Parathyroid adenoma (tissue), 2 donors: Measurements from ENCODE around the gene YOD1.

Experiments used
- H2AFZ ChIP-seq: fragments of 300-600 bp; sonication (generic); one replicate; pipeline ENCODE4 v1.7.0; 2017; ENCODE audit warnings: antibody characterized with exemption, mild to moderate bottlenecking
- H3K27ac ChIP-seq: fragments of 300-600 bp; sonication (generic); one replicate; pipeline ENCODE4 v1.7.0; 2017
- H3K27me3 ChIP-seq: fragments of 300-600 bp; sonication (generic); one replicate; pipeline ENCODE4 v1.7.0; 2017; ENCODE audit warnings: low read length; ENCODE audit not compliant: control insufficient read depth, insufficient read depth
- H3K36me3 ChIP-seq: fragments of 300-600 bp; sonication (generic); one replicate; pipeline ENCODE4 v1.7.0; 2017; ENCODE audit warnings: low read length; ENCODE audit not compliant: control insufficient read depth, insufficient read depth
- H3K4me1 ChIP-seq: fragments of 300-600 bp; sonication (generic); one replicate; pipeline ENCODE4 v1.7.0; 2017; ENCODE audit warnings: control low read depth
- H3K4me2 ChIP-seq: fragments of 300-600 bp; sonication (generic); one replicate; pipeline ENCODE4 v1.7.0; 2017; ENCODE audit warnings: low read length
- H3K4me3 ChIP-seq: fragments of 300-600 bp; sonication (generic); one replicate; pipeline ENCODE4 v1.7.0; 2017; ENCODE audit warnings: low read depth, low read length
- H3K79me2 ChIP-seq: fragments of 300-600 bp; sonication (generic); one replicate; pipeline ENCODE4 v1.7.0; 2017; ENCODE audit warnings: control low read depth
- H3K9ac ChIP-seq: fragments of 300-600 bp; sonication (generic); one replicate; pipeline ENCODE4 v1.7.0; 2017; ENCODE audit warnings: mild to moderate bottlenecking
- H3K9me3 ChIP-seq: fragments of 300-600 bp; sonication (generic); one replicate; pipeline ENCODE4 v1.7.0; 2017; ENCODE audit warnings: low read length; ENCODE audit not compliant: control insufficient read depth
- TF ChIP-seq, protein P1 (sequence below): fragments of 300-600 bp; sonication (generic); IDR thresholded peaks from one replicate; pipeline ENCODE4 v1.7.0; 2017; ENCODE audit warnings: antibody characterized with exemption, mild to moderate bottlenecking
- donor health status: primary hyperparathyroidism.

YOD1 gene

DNA sequence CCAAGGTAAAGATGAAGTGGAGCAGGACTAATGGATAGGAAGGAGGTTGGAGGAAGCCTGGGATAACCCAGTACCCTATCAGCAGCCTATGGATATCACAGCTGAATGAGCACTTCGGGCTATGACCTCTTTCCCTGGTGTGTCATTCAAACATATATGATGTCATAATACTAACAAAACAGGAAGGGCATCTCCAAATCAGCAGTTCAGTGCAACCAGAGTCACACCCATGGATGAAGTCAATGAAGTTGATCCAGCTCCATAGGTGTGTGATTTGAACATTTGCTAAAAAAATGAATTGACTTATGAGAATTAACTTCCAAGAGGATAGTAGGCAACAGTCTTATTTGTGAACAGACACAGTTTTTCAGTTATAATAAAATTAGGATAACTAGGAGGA lies 16.8 kb downstream of the YOD1 start:
- no peak overlapping the region for H3K4me2 ChIP-seq
- no peak overlapping the region for H3K27ac ChIP-seq
- H3K79me2 ChIP-seq, result no peaks in the 10 kb centered on the region
- H3K9ac ChIP-seq, result no peak overlapping the region
- no peaks in the 10 kb centered on the region for H3K9me3 ChIP-seq
- H3K27me3 ChIP-seq, result no peaks in the 10 kb centered on the region
- no peaks in the 10 kb centered on the region for H3K4me1 ChIP-seq
- no peak overlapping the region for H2AFZ ChIP-seq
- no peak overlapping the region for H3K4me3 ChIP-seq
- no peaks in the 10 kb centered on the region for H3K36me3 ChIP-seq
- TF ChIP-seq, protein P1, sequence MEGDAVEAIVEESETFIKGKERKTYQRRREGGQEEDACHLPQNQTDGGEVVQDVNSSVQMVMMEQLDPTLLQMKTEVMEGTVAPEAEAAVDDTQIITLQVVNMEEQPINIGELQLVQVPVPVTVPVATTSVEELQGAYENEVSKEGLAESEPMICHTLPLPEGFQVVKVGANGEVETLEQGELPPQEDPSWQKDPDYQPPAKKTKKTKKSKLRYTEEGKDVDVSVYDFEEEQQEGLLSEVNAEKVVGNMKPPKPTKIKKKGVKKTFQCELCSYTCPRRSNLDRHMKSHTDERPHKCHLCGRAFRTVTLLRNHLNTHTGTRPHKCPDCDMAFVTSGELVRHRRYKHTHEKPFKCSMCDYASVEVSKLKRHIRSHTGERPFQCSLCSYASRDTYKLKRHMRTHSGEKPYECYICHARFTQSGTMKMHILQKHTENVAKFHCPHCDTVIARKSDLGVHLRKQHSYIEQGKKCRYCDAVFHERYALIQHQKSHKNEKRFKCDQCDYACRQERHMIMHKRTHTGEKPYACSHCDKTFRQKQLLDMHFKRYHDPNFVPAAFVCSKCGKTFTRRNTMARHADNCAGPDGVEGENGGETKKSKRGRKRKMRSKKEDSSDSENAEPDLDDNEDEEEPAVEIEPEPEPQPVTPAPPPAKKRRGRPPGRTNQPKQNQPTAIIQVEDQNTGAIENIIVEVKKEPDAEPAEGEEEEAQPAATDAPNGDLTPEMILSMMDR, result no peak

DNA sequence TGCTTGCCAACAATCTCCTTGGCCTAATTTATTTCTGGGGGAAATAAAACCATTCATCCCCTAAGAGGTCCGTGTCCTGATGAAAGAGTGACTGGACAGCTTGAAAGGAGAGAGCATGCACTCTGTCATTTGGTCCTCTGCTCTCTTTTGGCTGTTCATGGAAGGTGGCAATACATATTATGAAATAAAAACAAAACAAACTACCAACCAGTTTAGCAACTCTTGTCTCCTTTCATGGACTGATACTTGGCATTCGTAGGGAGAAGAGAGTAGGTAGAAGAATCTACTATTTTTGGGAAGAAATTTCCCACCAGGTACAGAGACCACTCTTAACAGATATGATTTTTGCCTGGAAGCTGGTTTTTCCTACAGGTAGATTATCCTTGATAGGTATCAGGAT lies 17.7 kb downstream of the YOD1 start:
- Histone ChIP-seq H3K4me2 (no peak overlapping the region), H3K4me3 (no peak overlapping the region), H3K27me3 (no peaks in the 10 kb centered on the region), H3K9me3 (no peaks in the 10 kb centered on the region), H3K9ac (no peak overlapping the region), H3K4me1 (no peaks in the 10 kb centered on the region), H2AFZ (no peak overlapping the region), H3K27ac (no peak overlapping the region), H3K36me3 (no peaks in the 10 kb centered on the region), H3K79me2 (no peaks in the 10 kb centered on the region)
- TF ChIP-seq, protein P1, result no peak

DNA sequence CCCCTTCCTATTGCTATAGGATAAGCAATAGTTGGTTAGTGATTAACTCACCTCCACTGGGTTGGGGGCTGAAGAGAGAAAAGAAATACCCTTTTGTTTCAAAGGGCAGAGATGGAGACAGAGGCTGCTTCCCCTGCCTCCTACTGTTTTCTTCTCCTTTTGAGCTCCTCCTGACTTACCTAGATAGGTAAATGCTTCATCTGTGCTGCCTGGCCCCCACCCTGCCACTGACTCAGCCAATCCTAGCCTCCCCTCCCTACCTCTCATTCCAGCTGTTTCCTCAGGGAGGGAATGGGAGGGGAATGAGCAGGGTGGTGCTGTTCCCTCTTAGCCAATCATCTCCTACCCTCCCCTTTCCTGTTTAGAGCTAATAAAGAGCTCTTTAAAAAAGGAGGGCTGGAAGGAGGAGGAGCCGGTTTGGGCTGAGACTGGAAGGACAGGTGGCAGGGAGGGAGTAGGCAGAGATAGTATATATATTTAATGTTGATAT lies 18.4 kb downstream of the YOD1 start, which contains the start of gene C1orf116:
Gene C1orf116 (minus strand): TSS at position 229 of the 490 bp plus-strand sequence. CDS start 5,158 bp downstream, outside the sequence.
- Histone ChIP-seq H2AFZ (no peak within 1 kb of the TSS), H3K4me2 (no peak within 1 kb of the TSS), H3K27ac (no peak within 1 kb of the TSS), H3K4me1 (no peaks in the 10 kb centered on the region), H3K9ac (no peak within 1 kb of the TSS), H3K36me3 (no peaks in the 10 kb centered on the region), H3K27me3 (no peaks in the 10 kb centered on the region), H3K79me2 (no peaks in the 10 kb centered on the region), H3K9me3 (no peaks in the 10 kb centered on the region), H3K4me3 (no peak within 1 kb of the TSS)
- TF ChIP-seq, protein P1, result no peak

DNA sequence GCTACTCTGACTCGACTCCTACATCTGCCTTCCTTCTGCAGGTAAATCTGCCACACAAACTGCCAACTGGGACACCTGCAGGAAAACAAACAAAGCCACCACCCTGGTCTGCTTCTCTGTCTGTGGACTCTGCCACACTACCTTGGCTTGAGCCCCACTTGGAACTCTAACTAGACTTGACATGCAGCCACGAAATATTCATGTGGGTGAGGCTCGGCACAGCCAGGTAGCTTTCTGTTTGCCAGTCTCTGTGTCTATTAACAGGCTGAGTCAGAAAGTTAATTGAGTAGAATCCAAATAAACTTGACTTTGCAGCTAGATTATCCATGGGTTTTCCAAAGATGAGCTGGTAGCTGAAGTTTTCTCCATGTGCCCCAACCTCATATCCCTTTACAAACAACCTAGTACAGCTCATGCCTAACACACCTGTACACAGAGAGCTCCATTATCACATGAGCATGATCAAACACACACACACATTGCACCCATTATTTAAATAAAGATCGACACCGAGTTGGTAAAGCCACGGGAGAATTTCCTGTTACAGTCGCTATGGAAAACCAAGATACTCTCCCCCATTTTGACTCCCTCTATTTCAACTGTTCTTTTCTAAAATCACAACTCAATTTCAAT lies 19.3 kb downstream of the YOD1 start:
- no peaks in the 10 kb centered on the region for H3K27me3 ChIP-seq
- H3K4me1 ChIP-seq, result no peaks in the 10 kb centered on the region
- H2AFZ ChIP-seq, result no peak overlapping the region
- no peak overlapping the region for H3K4me3 ChIP-seq
- no peak overlapping the region for H3K4me2 ChIP-seq
- no peaks in the 10 kb centered on the region for H3K9me3 ChIP-seq
- TF ChIP-seq, protein P1, result no peak
- H3K79me2 ChIP-seq, result no peaks in the 10 kb centered on the region
- no peaks in the 10 kb centered on the region for H3K36me3 ChIP-seq
- no peak overlapping the region for H3K27ac ChIP-seq
- no peak overlapping the region for H3K9ac ChIP-seq

DNA sequence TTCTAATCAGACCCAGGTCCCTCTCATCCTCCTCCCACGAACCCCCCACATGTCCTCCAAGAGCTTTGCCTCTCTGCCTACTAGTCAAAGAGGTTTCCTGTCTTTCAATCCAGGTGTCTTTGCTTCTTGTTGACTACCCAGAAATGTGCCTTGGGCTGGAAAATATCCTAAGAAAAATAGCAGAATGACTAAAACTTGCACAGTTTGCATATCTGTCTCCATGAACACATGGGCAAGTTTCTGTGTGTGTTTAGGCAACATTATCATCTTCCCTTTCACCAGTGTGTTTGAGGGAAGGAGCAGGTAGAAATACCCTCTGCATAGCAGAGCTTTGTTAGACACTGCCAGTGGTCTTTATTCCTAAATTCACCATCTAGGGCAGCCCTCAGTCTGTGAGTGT lies 20.0 kb downstream of the YOD1 start:
- Histone ChIP-seq H3K36me3 (no peaks in the 10 kb centered on the region), H3K27ac (no peak overlapping the region), H3K27me3 (no peaks in the 10 kb centered on the region), H3K9ac (no peak overlapping the region), H3K4me1 (no peaks in the 10 kb centered on the region), H3K9me3 (no peaks in the 10 kb centered on the region), H3K4me2 (no peak overlapping the region), H3K79me2 (no peaks in the 10 kb centered on the region), H2AFZ (no peak overlapping the region), H3K4me3 (no peak overlapping the region)
- TF ChIP-seq, protein P1, result no peak
